Tibial artery (tissue), 4 donors: Measurements from ENCODE around the gene ENDOU.

Experiments used
- DNase-seq, 2 donors: peaks; one replicate each; pipeline ENCODE4 v3.0.0-alpha.2; 2019
- H3K27ac ChIP-seq, 2 donors: fragments of 200-600 bp; sonication (generic) in 1 of 2; 1 replicate in 1 of 2; 2 replicates in 1 of 2; pipeline ENCODE4 v1.5.1; 2018 to 2019; ENCODE audit warnings: mild to moderate bottlenecking in 1 of 2
- H3K27me3 ChIP-seq, 2 donors: fragments of 200-600 bp; sonication (generic) in 1 of 2; one replicate each; pipeline versions ENCODE4 v1.5.1 to v1.6.0; 2016 to 2019
- H3K36me3 ChIP-seq, 3 donors: fragments of 200-600 bp; sonication (generic) in 2 of 3; one replicate each; pipeline ENCODE4 v1.5.1; 2016 to 2019; ENCODE audit warnings: mild to moderate bottlenecking in 2 of 3
- H3K4me1 ChIP-seq, 4 donors: fragments of 200-600 bp; sonication (generic) in 2 of 4; 1 replicate in 3 of 4; 2 replicates in 1 of 4; pipeline ENCODE4 v1.5.1; 2016 to 2019
- H3K4me3 ChIP-seq, 2 donors: fragments of 200-600 bp; sonication (generic) in 1 of 2; 1 replicate in 1 of 2; 2 replicates in 1 of 2; pipeline ENCODE4 v1.5.1; 2018 to 2019; ENCODE audit warnings: mild to moderate bottlenecking in 2 of 2
- H3K9me3 ChIP-seq, 3 donors: fragments of 200-600 bp; sonication (generic) in 1 of 3; one replicate each; pipeline ENCODE4 v1.5.1; 2016 to 2019
- CTCF ChIP-seq, 2 experiments: fragments of 200-600 bp in 1 of 2; fragments of 450-650 bp in 1 of 2; IDR thresholded peaks; one replicate each; pipeline ENCODE4 v1.5.1; 2017 to 2019; ENCODE audit warnings: antibody characterized with exemption in 2 of 2, mild to moderate bottlenecking in 1 of 2, moderate library complexity in 1 of 2
- intact Hi-C: fragments of 100-400 bp; cut with DNase I; formaldehyde crosslinking; loops from one replicate; pipeline ENCODE4 v1.15.0; 2023; ENCODE audit warnings: low total_unique reads

Gene ENDOU

GRCh38 chr12:47705566-47706425 is 19.5 kb downstream of the ENDOU start, which contains the start of gene RPAP3:
TSS of gene RPAP3 (minus strand) at chr12:47706030. CDS start at chr12:47702840, 3,190 bp downstream.
- Histone ChIP-seq H3K4me3 (peak within 1 kb of the TSS; percentile 90 to 94), H3K36me3 (peaks cover 0 to under 1% (median 0%) of the 10 kb centered on the region in 3 donors), H3K9me3 (no peaks in the 10 kb centered on the region), H3K4me1 (peaks cover 0 to 18% (median 6%) of the 10 kb centered on the region in 4 donors), H3K27ac (peak within 1 kb of the TSS; percentile 85 to 88), H3K27me3 (no peaks in the 10 kb centered on the region)
- intact Hi-C loops: no loop called here
- peak; percentile 97 to 98 for DNase-seq
- peak; percentile 70 to 71 for TF ChIP-seq CTCF (IDR thresholded peaks at IDR 0.05)

GRCh38 chr12:47705229-47705565 is 20.1 kb downstream of the ENDOU start:
- no peak for DNase-seq
- TF ChIP-seq CTCF (IDR thresholded peaks at IDR 0.05): no peak
- Histone ChIP-seq H3K36me3 (peaks cover 4 to 6% (median 4%) of the 10 kb centered on the region in 3 donors), H3K9me3 (no peaks in the 10 kb centered on the region), H3K27me3 (no peaks in the 10 kb centered on the region), H3K4me3 (peak overlapping the region; percentile 90 to 94), H3K4me1 (peaks cover 0 to 18% (median 6%) of the 10 kb centered on the region in 4 donors), H3K27ac (peak overlapping the region; percentile 85 to 88)
- intact Hi-C loops: no loop called here

GRCh38 chr12:47704719-47705118 is 20.6 kb downstream of the ENDOU start:
- no peaks in the 10 kb centered on the region for H3K9me3 ChIP-seq
- peaks cover 0 to 18% (median 6%) of the 10 kb centered on the region in 4 donors for H3K4me1 ChIP-seq
- no peaks in the 10 kb centered on the region for H3K27me3 ChIP-seq
- no peak for DNase-seq
- H3K36me3 ChIP-seq: peaks cover 8 to 11% (median 9%) of the 10 kb centered on the region in 3 donors
- intact Hi-C loops: no loop called here
- H3K4me3 ChIP-seq: peak overlapping the region; percentile 90 to 94
- H3K27ac ChIP-seq: no peak overlapping the region
- no peak for TF ChIP-seq CTCF (IDR thresholded peaks at IDR 0.05)

GRCh38 chr12:47700263-47700662 is 25.0 kb downstream of the ENDOU start:
- peaks cover 13 to 42% (median 32%) of the 10 kb centered on the region in 3 donors for H3K36me3 ChIP-seq
- H3K4me1 ChIP-seq: peaks cover 0 to 12% (median 5%) of the 10 kb centered on the region in 4 donors
- H3K9me3 ChIP-seq: no peaks in the 10 kb centered on the region
- no peak for DNase-seq
- no peak overlapping the region for H3K4me3 ChIP-seq
- no peak for TF ChIP-seq CTCF (IDR thresholded peaks at IDR 0.05)
- H3K27me3 ChIP-seq: no peaks in the 10 kb centered on the region
- H3K27ac ChIP-seq: no peak overlapping the region
- intact Hi-C loops: no loop called here

- peaks cover 16 to 47% (median 32%) of the 10 kb centered on the region in 3 donors for H3K36me3 ChIP-seq
Measured at GRCh38 chr12:47698631-47699030, 26.7 kb downstream of the ENDOU start.

More at GRCh38 chr12:47698631-47699030, 26.7 kb downstream of the ENDOU start:
- no peaks in the 10 kb centered on the region for H3K27me3 ChIP-seq
- H3K27ac ChIP-seq: no peak overlapping the region
- H3K9me3 ChIP-seq: no peaks in the 10 kb centered on the region
- TF ChIP-seq CTCF (IDR thresholded peaks at IDR 0.05): no peak
- H3K4me3 ChIP-seq: no peak overlapping the region
- intact Hi-C loops: no loop called here
- DNase-seq: no peak
- H3K4me1 ChIP-seq: peaks cover 0 to 5% (median 0%) of the 10 kb centered on the region in 4 donors
